ENCODE data around the gene NEK4. TPM values are rescaled to one million over a fixed set of nuclear protein-coding genes. Genes with fewer than 3 reads are reported as not detected.

The NEK4 gene
- total RNA-seq, 4 donors from 2014 or later = 16.4 to 25.6 (median 22.4) TPM

DNA sequence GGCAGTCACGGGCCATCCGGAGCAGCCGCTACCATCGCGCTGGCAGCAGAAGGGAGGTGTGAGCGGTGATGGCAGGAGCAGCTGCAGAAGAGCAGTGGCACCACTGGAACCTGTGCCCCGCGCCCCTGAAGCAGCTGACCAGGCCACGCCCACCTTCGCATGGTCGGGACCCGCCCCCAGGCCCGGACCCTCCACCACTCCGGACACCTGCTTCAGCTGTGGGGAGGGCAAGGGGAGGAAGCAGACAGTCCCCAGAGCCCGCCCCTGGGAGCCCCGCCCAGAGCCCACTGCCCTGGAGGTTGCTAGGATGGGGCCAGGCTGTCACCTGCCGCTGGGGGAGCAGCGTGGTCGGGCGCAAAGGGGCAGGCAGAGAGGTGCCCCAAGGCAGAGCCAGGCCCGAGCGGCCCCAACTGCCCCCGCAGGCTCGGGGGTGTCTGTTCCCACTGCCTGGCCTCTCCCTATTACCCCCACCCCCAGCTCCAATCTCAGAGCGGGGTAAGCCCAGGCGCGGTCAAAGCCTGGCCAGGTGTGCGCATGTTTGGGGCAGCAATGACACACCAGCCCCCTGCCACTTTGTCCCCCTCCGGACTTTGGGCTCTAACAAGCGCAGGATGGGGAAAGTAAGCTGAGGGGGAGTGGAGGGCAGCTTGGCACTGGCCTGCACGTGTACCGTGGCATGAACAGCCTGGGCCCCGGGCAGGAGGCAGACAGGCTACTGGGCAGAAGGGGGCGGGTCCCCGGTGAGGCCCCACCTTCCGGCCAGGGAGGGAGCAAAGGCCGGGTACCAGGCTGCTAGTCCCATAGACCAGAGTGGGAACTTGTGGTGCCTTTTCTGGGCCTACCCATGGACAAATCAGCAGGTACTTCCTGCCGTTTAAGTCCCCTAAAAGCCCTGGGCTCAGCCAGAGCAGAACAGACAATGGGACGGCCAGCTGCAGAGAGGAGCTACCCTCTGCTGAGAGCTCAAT, 56.1 kb downstream of the NEK4 start:
- peaks cover 0 to 21% of the 10 kb centered on the region in 2 donors for H3K36me3 ChIP-seq
- intact Hi-C loops (cut with DNase I; ENCODE audit: low total_unique reads) = no loop called here
- no peak for ATAC-seq
- no peak overlapping the region for H3K27ac ChIP-seq
- TF ChIP-seq, protein P1, sequence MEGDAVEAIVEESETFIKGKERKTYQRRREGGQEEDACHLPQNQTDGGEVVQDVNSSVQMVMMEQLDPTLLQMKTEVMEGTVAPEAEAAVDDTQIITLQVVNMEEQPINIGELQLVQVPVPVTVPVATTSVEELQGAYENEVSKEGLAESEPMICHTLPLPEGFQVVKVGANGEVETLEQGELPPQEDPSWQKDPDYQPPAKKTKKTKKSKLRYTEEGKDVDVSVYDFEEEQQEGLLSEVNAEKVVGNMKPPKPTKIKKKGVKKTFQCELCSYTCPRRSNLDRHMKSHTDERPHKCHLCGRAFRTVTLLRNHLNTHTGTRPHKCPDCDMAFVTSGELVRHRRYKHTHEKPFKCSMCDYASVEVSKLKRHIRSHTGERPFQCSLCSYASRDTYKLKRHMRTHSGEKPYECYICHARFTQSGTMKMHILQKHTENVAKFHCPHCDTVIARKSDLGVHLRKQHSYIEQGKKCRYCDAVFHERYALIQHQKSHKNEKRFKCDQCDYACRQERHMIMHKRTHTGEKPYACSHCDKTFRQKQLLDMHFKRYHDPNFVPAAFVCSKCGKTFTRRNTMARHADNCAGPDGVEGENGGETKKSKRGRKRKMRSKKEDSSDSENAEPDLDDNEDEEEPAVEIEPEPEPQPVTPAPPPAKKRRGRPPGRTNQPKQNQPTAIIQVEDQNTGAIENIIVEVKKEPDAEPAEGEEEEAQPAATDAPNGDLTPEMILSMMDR (IDR thresholded peaks at IDR 0.05 in 4 of 5, conservative IDR thresholded peaks at IDR 0.05 in 1 of 5) = no peak
- TF ChIP-seq POLR2A (IDR thresholded peaks at IDR 0.05) = no peak
- no peaks in the 10 kb centered on the region for H3K27me3 ChIP-seq
- no peaks in the 10 kb centered on the region for H3K9me3 ChIP-seq
- no peak overlapping the region for H3K4me3 ChIP-seq
- H3K4me1 ChIP-seq = no peaks in the 10 kb centered on the region
- no peak for DNase-seq
- in situ Hi-C loops (cut with MboI; ENCODE audit: low sequenced_read_pairs in 4 of 4) = no loop called here

DNA sequence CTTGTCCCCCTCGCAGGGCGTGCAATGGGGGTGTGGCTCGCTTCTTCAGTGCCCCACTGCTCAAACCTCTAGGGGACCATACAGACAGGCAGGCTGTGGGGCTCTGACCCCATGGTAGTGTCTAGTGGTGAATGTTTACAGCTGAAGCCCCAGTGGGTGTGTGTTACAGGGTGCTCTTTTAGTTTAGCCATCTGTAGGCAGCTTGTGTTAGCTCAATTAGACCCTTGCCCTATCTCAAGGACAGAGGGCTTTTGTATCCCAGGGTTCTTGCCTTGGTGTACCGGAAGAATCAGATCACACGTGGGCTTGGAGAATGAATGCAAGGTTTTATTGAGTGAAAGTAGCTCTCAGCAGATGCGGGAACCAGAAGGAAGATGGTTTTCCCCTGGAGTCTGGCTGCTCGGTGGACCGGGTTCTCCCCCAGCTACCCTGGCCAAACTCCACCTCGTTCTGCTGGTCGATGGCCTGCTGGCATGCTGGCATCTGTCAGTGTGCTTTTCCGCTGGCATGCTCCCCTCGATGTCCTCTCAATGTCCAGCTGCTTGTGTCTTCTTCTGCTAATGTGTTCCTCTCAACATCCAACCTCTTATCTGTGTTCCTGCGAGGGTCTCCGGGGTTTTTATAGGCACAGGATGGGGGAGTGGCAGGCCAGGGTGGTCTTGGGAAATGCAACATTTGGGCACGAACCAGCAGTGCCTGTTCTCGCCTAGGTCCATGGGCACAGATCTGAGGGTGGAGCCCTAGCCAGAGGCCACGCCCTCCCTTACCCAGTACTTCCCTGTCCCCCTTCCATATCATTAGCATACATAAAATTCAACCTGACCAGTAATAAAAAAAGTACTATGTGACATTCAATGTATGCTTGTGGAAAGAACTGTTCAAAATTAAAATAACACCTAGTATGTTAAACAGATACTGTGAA, 58.2 kb downstream of the NEK4 start:
- H3K27ac ChIP-seq = no peak overlapping the region
- H3K36me3 ChIP-seq = peaks cover 0 to 29% of the 10 kb centered on the region in 2 donors
- intact Hi-C loops (cut with DNase I; ENCODE audit: low total_unique reads) = no loop called here
- no peaks in the 10 kb centered on the region for H3K9me3 ChIP-seq
- in situ Hi-C loops (cut with MboI; ENCODE audit: low sequenced_read_pairs in 4 of 4) = no loop called here
- no peak overlapping the region for H3K4me3 ChIP-seq
- peaks cover 5 to 7% of the 10 kb centered on the region in 2 donors for H3K4me1 ChIP-seq
- H3K27me3 ChIP-seq = no peaks in the 10 kb centered on the region
- ATAC-seq = no peak
- TF ChIP-seq, protein P1 (IDR thresholded peaks at IDR 0.05 in 4 of 5, conservative IDR thresholded peaks at IDR 0.05 in 1 of 5) = no peak
- no peak for TF ChIP-seq POLR2A (IDR thresholded peaks at IDR 0.05)
- no peak for DNase-seq

DNA sequence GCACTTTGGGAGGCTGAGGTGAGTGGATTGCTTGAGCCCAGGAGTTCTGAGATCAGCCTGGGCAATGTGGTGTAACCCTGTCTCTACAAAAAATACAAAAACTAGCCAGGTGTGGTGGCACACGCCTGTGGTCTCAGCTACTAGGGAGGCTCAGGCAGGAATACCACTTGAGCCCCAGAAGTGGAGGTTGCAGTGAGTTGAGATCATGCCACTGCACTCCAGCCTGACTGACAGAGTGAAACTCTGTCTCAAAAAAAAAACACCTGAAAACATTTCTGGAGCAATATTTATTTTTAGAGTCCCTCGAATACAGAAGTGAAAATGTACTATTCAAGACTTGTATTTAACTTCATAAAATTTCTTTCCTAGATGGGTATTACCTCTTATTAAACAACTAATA, 60.2 kb downstream of the NEK4 start:
- Histone ChIP-seq H3K27ac (no peak overlapping the region), H3K4me1 (peaks cover 16% of the 10 kb centered on the region in 2 donors), H3K36me3 (peaks cover 0 to 31% of the 10 kb centered on the region in 2 donors), H3K4me3 (no peak overlapping the region), H3K27me3 (no peaks in the 10 kb centered on the region), H3K9me3 (no peaks in the 10 kb centered on the region)
- in situ Hi-C loops (cut with MboI; ENCODE audit: low sequenced_read_pairs in 4 of 4) = no loop called here
- TF ChIP-seq POLR2A (IDR thresholded peaks at IDR 0.05) = no peak
- TF ChIP-seq, protein P1 (IDR thresholded peaks at IDR 0.05 in 4 of 5, conservative IDR thresholded peaks at IDR 0.05 in 1 of 5) = no peak
- intact Hi-C loops (cut with DNase I; ENCODE audit: low total_unique reads) = no loop called here
- DNase-seq (no peak), ATAC-seq (no peak)

DNA sequence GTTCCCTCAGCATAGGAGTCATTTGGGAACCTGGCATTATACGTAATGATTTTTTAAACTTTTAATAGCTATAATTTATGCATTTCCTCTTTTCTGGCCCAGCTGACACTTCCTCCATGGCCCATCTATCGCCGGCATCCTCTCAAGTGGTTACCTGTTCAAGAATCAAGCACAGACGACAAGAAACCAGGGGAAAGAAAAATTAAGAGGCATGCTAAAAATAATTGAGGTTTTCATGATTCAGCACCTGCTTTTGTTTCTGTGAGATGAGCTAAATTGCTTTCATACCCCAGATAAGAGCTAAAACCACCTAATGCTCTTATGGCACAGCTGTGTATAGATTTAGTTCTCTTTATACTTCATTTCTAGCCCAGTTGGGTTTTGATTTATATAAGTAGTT, 63.2 kb downstream of the NEK4 start:
- in situ Hi-C loops (cut with MboI; ENCODE audit: low sequenced_read_pairs in 4 of 4) (no loop called here), intact Hi-C loops (cut with DNase I; ENCODE audit: low total_unique reads) (loop anchor here (5.0 kb wide), 1 partner anchor 340 kb away; the partner anchor contains the start of gene SFMBT1)
- Histone ChIP-seq H3K27me3 (no peaks in the 10 kb centered on the region), H3K36me3 (peaks cover 0 to 31% of the 10 kb centered on the region in 2 donors), H3K4me3 (peak overlapping the region in 2 of 4 donors; percentile 96 to 97), H3K4me1 (peaks cover 33 to 34% of the 10 kb centered on the region in 2 donors), H3K27ac (no peak overlapping the region), H3K9me3 (no peaks in the 10 kb centered on the region)
- ATAC-seq = no peak
- no peak for TF ChIP-seq POLR2A (IDR thresholded peaks at IDR 0.05)
- TF ChIP-seq, protein P1 (IDR thresholded peaks at IDR 0.05 in 4 of 5, conservative IDR thresholded peaks at IDR 0.05 in 1 of 5) = no peak
- DNase-seq = no peak
